HL-60 (cell line): ENCODE measurements around the gene CDRT15.

ENCODE experiments used
- POLR2AphosphoS5 ChIP-seq: IDR thresholded peaks from 2 replicates; pipeline ENCODE4 v1.6.1; 2012; ENCODE audit warnings: low read depth
- REST ChIP-seq: IDR thresholded peaks from 2 replicates; pipeline ENCODE4 v1.6.1; 2012; ENCODE audit warnings: low read depth; ENCODE audit not compliant: insufficient replicate concordance
- SPI1 ChIP-seq: IDR thresholded peaks from 2 replicates; pipeline ENCODE4 v1.6.1; 2012; ENCODE audit warnings: low read depth, mild to moderate bottlenecking, borderline replicate concordance
- TF ChIP-seq, protein P1 (sequence below): IDR thresholded peaks from one replicate; pipeline ENCODE4 v1.5.1; 2011; ENCODE audit warnings: low read length, control low read depth, inconsistent platforms; ENCODE audit not compliant: insufficient read depth

- TF ChIP-seq, protein P1, sequence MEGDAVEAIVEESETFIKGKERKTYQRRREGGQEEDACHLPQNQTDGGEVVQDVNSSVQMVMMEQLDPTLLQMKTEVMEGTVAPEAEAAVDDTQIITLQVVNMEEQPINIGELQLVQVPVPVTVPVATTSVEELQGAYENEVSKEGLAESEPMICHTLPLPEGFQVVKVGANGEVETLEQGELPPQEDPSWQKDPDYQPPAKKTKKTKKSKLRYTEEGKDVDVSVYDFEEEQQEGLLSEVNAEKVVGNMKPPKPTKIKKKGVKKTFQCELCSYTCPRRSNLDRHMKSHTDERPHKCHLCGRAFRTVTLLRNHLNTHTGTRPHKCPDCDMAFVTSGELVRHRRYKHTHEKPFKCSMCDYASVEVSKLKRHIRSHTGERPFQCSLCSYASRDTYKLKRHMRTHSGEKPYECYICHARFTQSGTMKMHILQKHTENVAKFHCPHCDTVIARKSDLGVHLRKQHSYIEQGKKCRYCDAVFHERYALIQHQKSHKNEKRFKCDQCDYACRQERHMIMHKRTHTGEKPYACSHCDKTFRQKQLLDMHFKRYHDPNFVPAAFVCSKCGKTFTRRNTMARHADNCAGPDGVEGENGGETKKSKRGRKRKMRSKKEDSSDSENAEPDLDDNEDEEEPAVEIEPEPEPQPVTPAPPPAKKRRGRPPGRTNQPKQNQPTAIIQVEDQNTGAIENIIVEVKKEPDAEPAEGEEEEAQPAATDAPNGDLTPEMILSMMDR: no peak
- TF ChIP-seq REST: no peak
- TF ChIP-seq POLR2AphosphoS5: no peak
- no peak for TF ChIP-seq SPI1
Measured at GRCh38 chr17:14245002-14245401, 8.3 kb upstream of the CDRT15 start.
